Neural cell (in vitro differentiated cells): Measurements from ENCODE around the gene SHISA7. TPM values are rescaled to one million over a fixed set of nuclear protein-coding genes. Genes with fewer than 3 reads are reported as not detected.
"Not testable (repeated sequence)": the region's sequence is repeated elsewhere in the genome, so short reads cannot be mapped to it uniquely, and the experiment has no call there.

Experiments used
- H2AFZ ChIP-seq: fragments of 200-600, 300-800 bp; sonication (generic), shearing (Covaris generic); 2 replicates; pipeline ENCODE4 v1.6.0; 2014; ENCODE audit warnings: low read depth, mild to moderate bottlenecking, antibody characterized with exemption, low read length, moderate library complexity
- H3F3A ChIP-seq: fragments of 200-600 bp; shearing (Covaris generic); 2 replicates; pipeline ENCODE4 v1.6.1; 2016; ENCODE audit warnings: mild to moderate bottlenecking, moderate library complexity, mixed read lengths, antibody characterized with exemption, low read length; ENCODE audit not compliant: insufficient read depth, poor library complexity, severe bottlenecking
- H3K27ac ChIP-seq: fragments of 200-600, 300-800 bp; sonication (generic), shearing (Covaris generic); 2 replicates; pipeline ENCODE4 v1.5.1; 2014; ENCODE audit warnings: mild to moderate bottlenecking, low read length, moderate library complexity
- H3K27me3 ChIP-seq: fragments of 300-800, 200-600 bp; sonication (generic), shearing (Covaris generic); 2 replicates; pipeline ENCODE4 v1.6.0; 2014; ENCODE audit warnings: mild to moderate bottlenecking, low read depth, low read length, moderate library complexity; ENCODE audit not compliant: insufficient read depth
- H3K36me3 ChIP-seq: fragments of 300-800, 200-600 bp; sonication (generic), shearing (Covaris generic); 2 replicates; pipeline ENCODE4 v1.5.1; 2014; ENCODE audit warnings: mild to moderate bottlenecking, antibody characterized with exemption, low read length, moderate library complexity; ENCODE audit not compliant: insufficient read depth
- H3K4me2 ChIP-seq: fragments of 300-800, 200-600 bp; sonication (generic), shearing (Covaris generic); 2 replicates; pipeline ENCODE4 v1.6.0; 2014; ENCODE audit warnings: mild to moderate bottlenecking, low read length
- H3K4me3 ChIP-seq: fragments of 300-800, 200-600 bp; sonication (generic), shearing (Covaris generic); 2 replicates; pipeline ENCODE4 v1.5.1; 2014; ENCODE audit warnings: mild to moderate bottlenecking, low read length, moderate library complexity
- H3K79me2 ChIP-seq: fragments of 200-600 bp; shearing (Covaris generic); replicated peaks from 2 replicates; pipeline ENCODE4 v1.6.0; 2014; ENCODE audit warnings: mild to moderate bottlenecking, low read length, moderate library complexity; ENCODE audit not compliant: insufficient read depth
- H3K9ac ChIP-seq: fragments of 300-800, 200-600 bp; sonication (generic), shearing (Covaris generic); 2 replicates; pipeline ENCODE4 v1.6.1; 2016; ENCODE audit warnings: mild to moderate bottlenecking, low read length, mixed read lengths
- H3K9me2 ChIP-seq: fragments of 200-600 bp; shearing (Covaris generic); 2 replicates; pipeline ENCODE4 v1.6.1; 2016; ENCODE audit warnings: mild to moderate bottlenecking, low read length, mixed read lengths; ENCODE audit not compliant: insufficient read depth
- H3K9me3 ChIP-seq: fragments of 200-600, 300-800 bp; sonication (generic), shearing (Covaris generic); 2 replicates; pipeline ENCODE4 v1.6.1; 2016; ENCODE audit warnings: mild to moderate bottlenecking, mixed run types, low read length, moderate library complexity, mixed read lengths
- H4K20me1 ChIP-seq: fragments of 200-600 bp; shearing (Covaris generic); 2 replicates; pipeline ENCODE4 v1.6.1; 2016; ENCODE audit warnings: mild to moderate bottlenecking, mixed run types; ENCODE audit not compliant: insufficient read depth
- EP300 ChIP-seq: fragments of 450-650 bp; conservative IDR thresholded peaks from 2 replicates; pipeline ENCODE4 v1.6.1; 2014; ENCODE audit warnings: antibody characterized with exemption, mild to moderate bottlenecking, moderate library complexity; ENCODE audit not compliant: poor library complexity, severe bottlenecking
- EZH2 ChIP-seq: fragments of 200-600, 300-800 bp; shearing (Covaris generic), sonication (generic); IDR thresholded peaks from 2 replicates; pipeline ENCODE4 v1.6.1; 2014; ENCODE audit warnings: antibody characterized with exemption, low read length, borderline replicate concordance, mild to moderate bottlenecking; ENCODE audit not compliant: insufficient read depth, poor library complexity, severe bottlenecking
- MXI1 ChIP-seq: fragments of 450-650 bp; conservative IDR thresholded peaks from 2 replicates; pipeline ENCODE4 v1.6.1; 2014; ENCODE audit warnings: antibody characterized with exemption, mild to moderate bottlenecking; ENCODE audit not compliant: poor library complexity, severe bottlenecking
- POLR2AphosphoS5 ChIP-seq: IDR thresholded peaks from 2 replicates; pipeline ENCODE4 v1.6.1; 2012
- RAD21 ChIP-seq: fragments of 450-650 bp; conservative IDR thresholded peaks from 2 replicates; pipeline ENCODE4 v1.6.1; 2014; ENCODE audit warnings: antibody characterized with exemption, mild to moderate bottlenecking, moderate library complexity
- SMC3 ChIP-seq: fragments of 450-650 bp; conservative IDR thresholded peaks from 2 replicates; pipeline ENCODE4 v1.6.1; 2014; ENCODE audit warnings: antibody characterized with exemption, mild to moderate bottlenecking, moderate library complexity; ENCODE audit not compliant: poor library complexity
- TAF1 ChIP-seq: IDR thresholded peaks from 2 replicates; pipeline ENCODE4 v1.6.1; 2012; ENCODE audit warnings: low read depth
- polyA plus RNA-seq: library from polyadenylated mRNA; depleted of rRNA; stranded (reverse); fragments of >200 nt; gene quantifications from 2 replicates; pipeline ENCODE4 v1.2.3, GENCODE V29; 2014
- TF ChIP-seq, protein P1 (sequence below): IDR thresholded peaks from 2 replicates; pipeline ENCODE4 v1.6.1; 2012; ENCODE audit warnings: borderline replicate concordance
- TF ChIP-seq, protein P2 (sequence below): fragments of 450-650 bp; IDR thresholded peaks from 2 replicates; pipeline ENCODE4 v1.5.1; 2014; ENCODE audit warnings: antibody characterized with exemption, mild to moderate bottlenecking, moderate library complexity; ENCODE audit not compliant: poor library complexity, severe bottlenecking

Gene SHISA7
- polyA plus RNA-seq, 1 donor from 2014 or later: 4.5 TPM

DNA sequence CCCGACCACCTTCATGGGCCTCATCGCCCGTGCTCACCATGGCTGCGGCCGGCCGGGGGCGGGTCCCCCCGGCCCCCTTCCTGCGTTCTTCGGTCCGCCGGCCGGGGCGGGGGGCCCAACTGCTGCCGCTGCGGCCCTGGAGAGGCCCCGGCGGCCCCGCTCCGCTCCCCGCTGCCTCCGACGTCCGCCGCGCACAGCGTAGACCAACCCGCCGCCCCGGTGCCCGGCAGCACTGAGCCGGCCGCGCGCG lies 35.6 kb downstream of the SHISA7 start, which contains the start of gene UBE2S:
Gene UBE2S, minus strand, starts transcription at position 239 of the 250 bp plus-strand sequence. Its CDS starts 199 bp downstream, at position 40.
- peak within 1 kb of the TSS; percentile 90 for H3K4me3 ChIP-seq
- TF ChIP-seq RAD21 (peak; percentile 51), SMC3 (peak; percentile 65), TAF1 (peak; percentile 92), POLR2AphosphoS5 (peak; percentile 96)
- TF ChIP-seq, protein P1, sequence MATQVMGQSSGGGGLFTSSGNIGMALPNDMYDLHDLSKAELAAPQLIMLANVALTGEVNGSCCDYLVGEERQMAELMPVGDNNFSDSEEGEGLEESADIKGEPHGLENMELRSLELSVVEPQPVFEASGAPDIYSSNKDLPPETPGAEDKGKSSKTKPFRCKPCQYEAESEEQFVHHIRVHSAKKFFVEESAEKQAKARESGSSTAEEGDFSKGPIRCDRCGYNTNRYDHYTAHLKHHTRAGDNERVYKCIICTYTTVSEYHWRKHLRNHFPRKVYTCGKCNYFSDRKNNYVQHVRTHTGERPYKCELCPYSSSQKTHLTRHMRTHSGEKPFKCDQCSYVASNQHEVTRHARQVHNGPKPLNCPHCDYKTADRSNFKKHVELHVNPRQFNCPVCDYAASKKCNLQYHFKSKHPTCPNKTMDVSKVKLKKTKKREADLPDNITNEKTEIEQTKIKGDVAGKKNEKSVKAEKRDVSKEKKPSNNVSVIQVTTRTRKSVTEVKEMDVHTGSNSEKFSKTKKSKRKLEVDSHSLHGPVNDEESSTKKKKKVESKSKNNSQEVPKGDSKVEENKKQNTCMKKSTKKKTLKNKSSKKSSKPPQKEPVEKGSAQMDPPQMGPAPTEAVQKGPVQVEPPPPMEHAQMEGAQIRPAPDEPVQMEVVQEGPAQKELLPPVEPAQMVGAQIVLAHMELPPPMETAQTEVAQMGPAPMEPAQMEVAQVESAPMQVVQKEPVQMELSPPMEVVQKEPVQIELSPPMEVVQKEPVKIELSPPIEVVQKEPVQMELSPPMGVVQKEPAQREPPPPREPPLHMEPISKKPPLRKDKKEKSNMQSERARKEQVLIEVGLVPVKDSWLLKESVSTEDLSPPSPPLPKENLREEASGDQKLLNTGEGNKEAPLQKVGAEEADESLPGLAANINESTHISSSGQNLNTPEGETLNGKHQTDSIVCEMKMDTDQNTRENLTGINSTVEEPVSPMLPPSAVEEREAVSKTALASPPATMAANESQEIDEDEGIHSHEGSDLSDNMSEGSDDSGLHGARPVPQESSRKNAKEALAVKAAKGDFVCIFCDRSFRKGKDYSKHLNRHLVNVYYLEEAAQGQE: peak; percentile 96
- TF ChIP-seq, protein P2, sequence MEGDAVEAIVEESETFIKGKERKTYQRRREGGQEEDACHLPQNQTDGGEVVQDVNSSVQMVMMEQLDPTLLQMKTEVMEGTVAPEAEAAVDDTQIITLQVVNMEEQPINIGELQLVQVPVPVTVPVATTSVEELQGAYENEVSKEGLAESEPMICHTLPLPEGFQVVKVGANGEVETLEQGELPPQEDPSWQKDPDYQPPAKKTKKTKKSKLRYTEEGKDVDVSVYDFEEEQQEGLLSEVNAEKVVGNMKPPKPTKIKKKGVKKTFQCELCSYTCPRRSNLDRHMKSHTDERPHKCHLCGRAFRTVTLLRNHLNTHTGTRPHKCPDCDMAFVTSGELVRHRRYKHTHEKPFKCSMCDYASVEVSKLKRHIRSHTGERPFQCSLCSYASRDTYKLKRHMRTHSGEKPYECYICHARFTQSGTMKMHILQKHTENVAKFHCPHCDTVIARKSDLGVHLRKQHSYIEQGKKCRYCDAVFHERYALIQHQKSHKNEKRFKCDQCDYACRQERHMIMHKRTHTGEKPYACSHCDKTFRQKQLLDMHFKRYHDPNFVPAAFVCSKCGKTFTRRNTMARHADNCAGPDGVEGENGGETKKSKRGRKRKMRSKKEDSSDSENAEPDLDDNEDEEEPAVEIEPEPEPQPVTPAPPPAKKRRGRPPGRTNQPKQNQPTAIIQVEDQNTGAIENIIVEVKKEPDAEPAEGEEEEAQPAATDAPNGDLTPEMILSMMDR: peak; percentile 14
- not testable (repeated sequence) for H3K9me3 ChIP-seq, H3K27me3 ChIP-seq, H3K9me2 ChIP-seq, H3F3A ChIP-seq, H3K36me3 ChIP-seq, H4K20me1 ChIP-seq
- peaks cover 21% of the 10 kb centered on the region for H3K79me2 ChIP-seq
- H3K27ac ChIP-seq: peak within 1 kb of the TSS; percentile 99
- peak within 1 kb of the TSS; percentile 79 for H3K4me2 ChIP-seq
- H2AFZ ChIP-seq: peak within 1 kb of the TSS; percentile 85
- peak within 1 kb of the TSS; percentile 91 for H3K9ac ChIP-seq

DNA sequence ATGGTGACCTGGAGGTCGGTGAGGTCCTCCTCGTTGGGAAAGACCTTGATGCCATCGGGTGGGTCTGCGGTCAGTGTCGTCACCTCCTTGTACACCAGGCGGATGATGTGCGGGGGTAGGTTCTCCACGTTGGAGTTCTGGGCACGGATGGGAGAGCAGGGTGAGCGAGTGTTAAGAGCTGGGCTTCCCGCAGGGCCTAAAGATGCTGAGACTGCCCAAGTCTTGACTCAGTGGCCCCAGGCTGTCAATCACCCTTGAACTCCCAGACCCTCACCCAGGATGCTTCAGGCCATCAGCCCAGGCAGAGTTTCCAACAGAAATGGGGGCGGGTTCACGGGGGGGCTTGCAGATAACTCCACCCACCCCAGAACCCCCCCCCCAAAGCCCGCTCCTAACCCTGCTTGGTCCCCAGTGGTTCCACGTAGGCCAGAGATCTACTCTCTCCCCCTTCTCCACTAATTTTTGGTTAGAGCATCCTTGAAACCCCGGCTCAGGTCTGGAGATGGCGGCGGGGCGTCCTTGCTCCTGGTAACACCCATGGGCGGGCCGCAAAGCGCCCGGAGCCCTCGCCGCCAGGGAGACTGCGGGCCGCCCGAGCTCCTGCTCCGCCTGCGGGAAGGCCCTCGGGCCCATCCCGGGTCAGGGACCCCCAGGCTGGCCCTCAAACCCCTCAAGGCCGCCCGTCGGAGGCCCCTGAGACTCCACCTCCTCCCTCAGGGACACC lies 36.1 kb downstream of the SHISA7 start:
- Histone ChIP-seq H2AFZ (no peak overlapping the region), H3K27me3 (no peaks in the 10 kb centered on the region), H3K4me2 (peak overlapping the region; percentile 62), H3K79me2 (peaks cover 21% of the 10 kb centered on the region), H3K36me3 (no peaks in the 10 kb centered on the region), H3K9ac (peak overlapping the region; percentile 91), H3K27ac (peak overlapping the region; percentile 99), H4K20me1 (no peaks in the 10 kb centered on the region), H3K4me3 (peak overlapping the region; percentile 90), H3K9me2 (no peaks in the 10 kb centered on the region), H3K9me3 (no peaks in the 10 kb centered on the region), H3F3A (peaks cover 4% of the 10 kb centered on the region)
- TF ChIP-seq SMC3 (no peak), EP300 (no peak), RAD21 (no peak), EZH2 (no peak), POLR2AphosphoS5 (no peak), TAF1 (no peak), MXI1 (no peak)
- TF ChIP-seq, protein P1: no peak
- TF ChIP-seq, protein P2: no peak
